Nephron progenitor cell (in vitro differentiated cells): ENCODE measurements around the gene NHS.

Experiments used
- DNase-seq: peaks from one replicate; pipeline ENCODE4 v3.0.0; 2021
- H3K27ac Mint-ChIP-seq: 2 replicates; pipeline ENCODE4 v1.8.0; 2021; ENCODE audit warnings: mild to moderate bottlenecking, moderate library complexity, mixed read lengths
- H3K27me3 Mint-ChIP-seq: 2 replicates; pipeline ENCODE4 v1.8.0; 2021; ENCODE audit warnings: mild to moderate bottlenecking, low read depth, mixed read lengths; ENCODE audit not compliant: poor library complexity
- H3K36me3 Mint-ChIP-seq: 2 replicates; pipeline ENCODE4 v1.8.0; 2021; ENCODE audit warnings: low read depth, mixed read lengths
- H3K4me1 Mint-ChIP-seq: 2 replicates; pipeline ENCODE4 v1.8.0; 2021; ENCODE audit warnings: mixed read lengths
- H3K4me3 Mint-ChIP-seq: 2 replicates; pipeline ENCODE4 v1.8.0; 2021; ENCODE audit warnings: mild to moderate bottlenecking, moderate library complexity, mixed read lengths
- H3K9me3 Mint-ChIP-seq: 2 replicates; pipeline ENCODE4 v1.8.0; 2021; ENCODE audit warnings: mild to moderate bottlenecking, moderate library complexity, mixed read lengths
- CTCF ChIP-seq: fragments of 200-600 bp; sonication (generic); IDR thresholded peaks from 2 replicates; pipeline ENCODE4 v1.5.0; 2021; ENCODE audit warnings: antibody characterized with exemption

NHS gene

GRCh38 chrX:17631647-17632046, 256.6 kb downstream of the NHS start:
- H3K27me3 Mint-ChIP-seq: peaks cover 11% of the 10 kb centered on the region
- H3K27ac Mint-ChIP-seq: no peak overlapping the region
- H3K4me1 Mint-ChIP-seq: peaks cover 52% of the 10 kb centered on the region
- no peak for TF ChIP-seq CTCF
- H3K9me3 Mint-ChIP-seq: no peaks in the 10 kb centered on the region
- no peak overlapping the region for H3K4me3 Mint-ChIP-seq
- DNase-seq: no peak
- no peaks in the 10 kb centered on the region for H3K36me3 Mint-ChIP-seq

DNA sequence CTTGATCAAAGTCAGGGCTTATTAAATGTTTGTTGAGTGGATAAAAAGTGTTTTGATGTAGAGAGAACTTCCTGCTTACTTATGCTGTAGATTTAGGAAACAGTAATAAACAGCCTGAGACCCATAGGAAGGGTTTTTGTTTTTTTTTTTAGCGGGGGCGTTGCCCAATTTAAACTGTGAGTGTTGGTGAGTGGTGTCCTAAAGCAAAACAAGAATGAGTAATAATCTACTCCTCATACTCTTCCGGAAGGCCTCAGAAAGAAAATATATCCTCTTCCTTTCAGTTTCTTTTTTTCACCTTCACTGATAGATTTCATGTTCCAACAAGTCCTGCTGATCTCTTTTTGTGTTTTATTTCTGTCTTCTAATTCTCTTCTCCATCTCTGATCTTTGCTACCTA, 257.9 kb downstream of the NHS start:
- H3K27ac Mint-ChIP-seq: no peak overlapping the region
- no peak for DNase-seq
- no peaks in the 10 kb centered on the region for H3K9me3 Mint-ChIP-seq
- peaks cover 10% of the 10 kb centered on the region for H3K27me3 Mint-ChIP-seq
- TF ChIP-seq CTCF: no peak
- H3K4me3 Mint-ChIP-seq: no peak overlapping the region
- H3K4me1 Mint-ChIP-seq: peaks cover 52% of the 10 kb centered on the region
- no peaks in the 10 kb centered on the region for H3K36me3 Mint-ChIP-seq

DNA sequence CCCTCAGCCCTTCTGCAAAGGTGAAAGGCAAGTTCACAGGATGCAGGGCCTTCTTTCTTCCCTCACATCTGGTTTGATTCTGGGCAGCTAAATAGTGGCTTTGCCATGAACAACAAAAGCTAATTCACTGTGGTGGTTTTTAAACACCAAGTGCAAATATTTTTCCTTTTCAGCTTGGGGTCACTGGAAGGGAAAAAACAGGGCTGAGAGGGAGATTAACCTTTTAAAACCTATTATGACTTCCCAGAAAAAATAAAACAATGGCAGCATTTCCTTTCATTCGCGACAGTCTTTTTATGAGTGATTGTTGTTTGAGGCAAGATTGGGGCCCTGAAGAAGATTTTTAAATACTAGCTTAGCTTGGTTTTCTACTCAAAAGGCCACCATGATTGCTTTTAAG, 258.5 kb downstream of the NHS start:
- no peak for DNase-seq
- H3K9me3 Mint-ChIP-seq: no peaks in the 10 kb centered on the region
- TF ChIP-seq CTCF: no peak
- no peak overlapping the region for H3K4me3 Mint-ChIP-seq
- H3K4me1 Mint-ChIP-seq: peaks cover 52% of the 10 kb centered on the region
- H3K27me3 Mint-ChIP-seq: peaks cover 10% of the 10 kb centered on the region
- no peaks in the 10 kb centered on the region for H3K36me3 Mint-ChIP-seq
- no peak overlapping the region for H3K27ac Mint-ChIP-seq

- H3K9me3 Mint-ChIP-seq: no peaks in the 10 kb centered on the region
- no peak for DNase-seq
- no peaks in the 10 kb centered on the region for H3K36me3 Mint-ChIP-seq
- H3K27me3 Mint-ChIP-seq: peaks cover 6% of the 10 kb centered on the region
- TF ChIP-seq CTCF: no peak
- peak overlapping the region; percentile 22 for H3K27ac Mint-ChIP-seq
- peaks cover 44% of the 10 kb centered on the region for H3K4me1 Mint-ChIP-seq
- H3K4me3 Mint-ChIP-seq: peak overlapping the region; percentile 79
Measured at GRCh38 chrX:17634542-17635207, 259.7 kb downstream of the NHS start.

DNA sequence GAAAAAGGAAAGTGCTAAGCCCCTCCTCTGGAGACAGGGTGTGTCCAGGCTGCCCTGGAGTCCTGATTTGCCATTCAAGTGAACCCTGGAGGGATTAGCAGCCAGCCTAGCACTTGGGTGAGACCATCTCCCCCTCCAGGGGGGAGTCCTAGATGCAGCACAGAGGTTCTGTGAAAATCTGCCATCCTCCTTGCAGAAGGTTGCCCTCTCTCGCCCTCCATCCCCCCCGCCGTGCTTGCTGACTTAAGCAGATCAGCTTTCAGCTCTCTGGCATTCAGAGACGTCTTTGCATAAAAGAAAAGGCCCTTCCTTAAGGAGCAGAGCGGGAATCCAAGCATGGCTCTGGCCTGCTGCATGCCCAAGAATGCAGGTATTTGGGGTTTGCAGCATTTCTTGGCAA, 260.2 kb downstream of the NHS start:
- Mint-ChIP-seq H3K4me3 (peak overlapping the region; percentile 79), H3K27ac (peak overlapping the region; percentile 76), H3K27me3 (peaks cover 6% of the 10 kb centered on the region), H3K9me3 (no peaks in the 10 kb centered on the region), H3K36me3 (no peaks in the 10 kb centered on the region), H3K4me1 (peaks cover 50% of the 10 kb centered on the region)
- TF ChIP-seq CTCF: no peak
- peak; percentile 83 for DNase-seq

DNA sequence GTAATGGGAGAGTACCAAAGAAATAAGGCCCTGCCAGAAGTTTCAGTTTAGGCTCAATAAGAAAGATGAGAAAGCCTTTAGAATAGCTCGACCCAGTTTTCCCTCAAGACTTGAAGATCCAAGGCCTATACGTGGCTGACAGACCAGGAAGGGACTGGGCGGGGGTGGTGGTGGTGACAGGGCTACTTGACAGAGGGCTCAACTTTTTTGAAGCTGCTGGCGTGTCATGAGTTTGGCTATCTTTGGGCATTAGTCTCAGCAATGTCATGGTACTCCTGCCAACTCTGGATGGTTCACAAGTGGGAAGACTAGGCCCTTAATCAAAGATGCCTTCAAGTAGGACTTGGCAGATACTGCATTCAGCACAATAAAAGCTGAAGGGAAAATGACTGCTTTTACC, 262.2 kb downstream of the NHS start:
- H3K4me1 Mint-ChIP-seq: peaks cover 64% of the 10 kb centered on the region
- no peaks in the 10 kb centered on the region for H3K9me3 Mint-ChIP-seq
- peaks cover 10% of the 10 kb centered on the region for H3K27me3 Mint-ChIP-seq
- H3K36me3 Mint-ChIP-seq: no peaks in the 10 kb centered on the region
- H3K27ac Mint-ChIP-seq: no peak overlapping the region
- DNase-seq: no peak
- no peak overlapping the region for H3K4me3 Mint-ChIP-seq
- no peak for TF ChIP-seq CTCF
